H9 (cell line): ENCODE results near the gene CCNJL. TPM values are rescaled to one million over a fixed set of nuclear protein-coding genes. Genes with fewer than 3 reads are reported as not detected.

Experiments used
- DNase-seq: peaks from one replicate; pipeline ENCODE4 v3.0.0-alpha.2; 2017
- H2AFZ ChIP-seq: one replicate; pipeline ENCODE4 v1.6.1; 2013; ENCODE audit warnings: mild to moderate bottlenecking, low read length, control low read depth, moderate library complexity
- H2AK5ac ChIP-seq: 2 replicates; pipeline ENCODE4 v1.6.1; 2013; ENCODE audit warnings: low read length, control low read depth, mixed read lengths; ENCODE audit not compliant: insufficient read length
- H2BK120ac ChIP-seq: one replicate; pipeline ENCODE4 v1.6.1; 2013; ENCODE audit warnings: low read depth, mild to moderate bottlenecking, low read length, control low read depth, inconsistent platforms; ENCODE audit not compliant: poor library complexity, severe bottlenecking
- H2BK12ac ChIP-seq: 2 replicates; pipeline ENCODE4 v1.6.1; 2013; ENCODE audit warnings: low read length, control low read depth, mixed read lengths, low read depth; ENCODE audit not compliant: insufficient read length
- H2BK15ac ChIP-seq: 2 replicates; pipeline ENCODE4 v1.6.1; 2013; ENCODE audit warnings: low read depth, low read length, control low read depth
- H2BK20ac ChIP-seq: one replicate; pipeline ENCODE4 v1.6.1; 2013; ENCODE audit warnings: low read depth, mild to moderate bottlenecking, low read length, control low read depth, inconsistent platforms; ENCODE audit not compliant: poor library complexity, severe bottlenecking
- H2BK5ac ChIP-seq: 2 replicates; pipeline ENCODE4 v1.6.1; 2013; ENCODE audit warnings: low read length, control low read depth, mixed read lengths; ENCODE audit not compliant: insufficient read length
- H3K14ac ChIP-seq: 2 replicates; pipeline ENCODE4 v1.6.1; 2013; ENCODE audit warnings: low read length, control low read depth; ENCODE audit not compliant: insufficient read depth
- H3K18ac ChIP-seq: 2 replicates; pipeline ENCODE4 v1.6.1; 2013; ENCODE audit warnings: low read depth, mild to moderate bottlenecking, mixed read lengths, low read length, control low read depth; ENCODE audit not compliant: insufficient read length
- H3K23ac ChIP-seq: 2 replicates; pipeline ENCODE4 v1.6.1; 2013; ENCODE audit warnings: low read length, control low read depth, mixed read lengths, low read depth; ENCODE audit not compliant: insufficient read length
- H3K23me2 ChIP-seq: 2 replicates; pipeline ENCODE4 v1.6.1; 2013; ENCODE audit warnings: low read depth, mild to moderate bottlenecking, mixed read lengths, low read length, control low read depth; ENCODE audit not compliant: insufficient read length, poor library complexity, severe bottlenecking
- H3K27ac ChIP-seq: 2 replicates; pipeline ENCODE4 v1.5.1; 2013; ENCODE audit warnings: low read length, control low read depth, mixed read lengths, low read depth; ENCODE audit not compliant: insufficient read length
- H3K27me3 ChIP-seq: 2 replicates; pipeline ENCODE4 v1.6.1; 2013; ENCODE audit warnings: low read length, control low read depth, inconsistent platforms; ENCODE audit not compliant: insufficient read depth
- H3K4ac ChIP-seq: 2 replicates; pipeline ENCODE4 v1.6.1; 2013; ENCODE audit warnings: low read depth, mild to moderate bottlenecking, control low read depth, inconsistent platforms, low read length, moderate library complexity
- H3K4me1 ChIP-seq: 2 replicates; pipeline ENCODE4 v1.6.1; 2013; ENCODE audit warnings: low read length, control low read depth, inconsistent platforms; ENCODE audit not compliant: insufficient read depth
- H3K4me2 ChIP-seq: 2 replicates; pipeline ENCODE4 v1.6.1; 2013; ENCODE audit warnings: low read length, control low read depth, mixed read lengths; ENCODE audit not compliant: insufficient read length, insufficient read depth
- H3K56ac ChIP-seq: 2 replicates; pipeline ENCODE4 v1.6.1; 2013; ENCODE audit warnings: low read depth, mild to moderate bottlenecking, mixed read lengths, low read length, control low read depth; ENCODE audit not compliant: insufficient read length
- H3K79me1 ChIP-seq: 2 replicates; pipeline ENCODE4 v1.6.1; 2013; ENCODE audit warnings: low read depth, mild to moderate bottlenecking, moderate library complexity, low read length, control low read depth, inconsistent platforms; ENCODE audit not compliant: insufficient read depth, poor library complexity, severe bottlenecking
- H3K79me2 ChIP-seq: 2 replicates; pipeline ENCODE4 v1.6.1; 2013; ENCODE audit warnings: low read length, control low read depth, inconsistent platforms; ENCODE audit not compliant: insufficient read depth
- H3K9ac ChIP-seq: 2 replicates; pipeline ENCODE4 v1.6.1; 2013; ENCODE audit warnings: low read length, control low read depth, mixed read lengths; ENCODE audit not compliant: insufficient read length; ENCODE audit errors: extremely low read depth
- H3K9me3 ChIP-seq: one replicate; pipeline ENCODE4 v1.6.1; 2013; ENCODE audit warnings: low read depth, low read length, inconsistent platforms; ENCODE audit not compliant: control insufficient read depth
- H3T11ph ChIP-seq: one replicate; pipeline ENCODE4 v1.6.1; 2013; ENCODE audit warnings: mild to moderate bottlenecking, low read length, control low read depth, inconsistent platforms
- H4K20me1 ChIP-seq: one replicate; pipeline ENCODE4 v1.6.1; 2013; ENCODE audit not compliant: control insufficient read depth, insufficient read length, insufficient read depth
- H4K5ac ChIP-seq: 2 replicates; pipeline ENCODE4 v1.6.1; 2013; ENCODE audit warnings: low read depth, mild to moderate bottlenecking, mixed read lengths, low read length, control low read depth; ENCODE audit not compliant: insufficient read length
- H4K8ac ChIP-seq: replicated peaks from 2 replicates; pipeline ENCODE4 v1.6.1; 2013; ENCODE audit warnings: low read length, control low read depth, mixed read lengths, low read depth; ENCODE audit not compliant: insufficient read length
- H4K91ac ChIP-seq: 2 replicates; pipeline ENCODE4 v1.6.1; 2013; ENCODE audit warnings: low read depth, mild to moderate bottlenecking, moderate library complexity, mixed read lengths, low read length, control low read depth; ENCODE audit not compliant: insufficient read length
- H3K27ac Mint-ChIP-seq, 3 experiments: 2 replicates in 2 of 3; 3 replicates in 1 of 3; pipeline ENCODE4 v1.8.0; 2020 to 2021; ENCODE audit warnings: mixed read lengths in 3 of 3, mild to moderate bottlenecking in 1 of 3, moderate library complexity in 1 of 3
- H3K27me3 Mint-ChIP-seq: 2 replicates; pipeline ENCODE4 v1.8.0; 2021; ENCODE audit warnings: low read depth, mild to moderate bottlenecking, moderate library complexity, mixed read lengths
- H3K36me3 Mint-ChIP-seq, 3 experiments: 2 replicates in 2 of 3; 3 replicates in 1 of 3; pipeline ENCODE4 v1.8.0; 2020 to 2021; ENCODE audit warnings: low read depth in 3 of 3, mixed read lengths in 3 of 3; ENCODE audit not compliant: insufficient read depth in 1 of 3
- H3K4me1 Mint-ChIP-seq, 2 experiments: 2 replicates each; pipeline ENCODE4 v1.8.0; 2020; ENCODE audit warnings: mixed read lengths in 2 of 2
- H3K4me3 Mint-ChIP-seq, 2 experiments: 2 replicates in 1 of 2; 3 replicates in 1 of 2; pipeline ENCODE4 v1.8.0; 2020 to 2021; ENCODE audit warnings: mild to moderate bottlenecking in 2 of 2, mixed read lengths in 2 of 2, moderate library complexity in 1 of 2
- H3K9me3 Mint-ChIP-seq, 2 experiments: 2 replicates in 1 of 2; 3 replicates in 1 of 2; pipeline ENCODE4 v1.8.0; 2020; ENCODE audit warnings: mild to moderate bottlenecking in 2 of 2, mixed read lengths in 2 of 2, moderate library complexity in 1 of 2
- WGBS: extraction: QIAGEN DNeasy Blood & Tissue Kit; methylation state at CpG from one replicate; pipeline ENCODE4 v1.1.7; 2013; ENCODE audit warnings: missing lambda C conversion rate, low lambda C conversion rate, mixed read lengths; ENCODE audit not compliant: insufficient read length; ENCODE audit errors: extremely low coverage; 5-methylcytosine and 5-hydroxymethylcytosine counted together
- total RNA-seq: library from RNA; stranded (reverse); gene quantifications from 2 replicates; pipeline ENCODE4 v1.2.1, GENCODE V29; 2021
- TF ChIP-seq, protein P1 (sequence below): fragments of 200-600 bp; sonication (generic); conservative IDR thresholded peaks from 3 replicates; pipeline ENCODE4 v1.8.0; 2021; ENCODE audit warnings: antibody characterized with exemption, mild to moderate bottlenecking

The CCNJL gene
- total RNA-seq, 1 experiment from 2014 or later, result 26.9 TPM

DNA sequence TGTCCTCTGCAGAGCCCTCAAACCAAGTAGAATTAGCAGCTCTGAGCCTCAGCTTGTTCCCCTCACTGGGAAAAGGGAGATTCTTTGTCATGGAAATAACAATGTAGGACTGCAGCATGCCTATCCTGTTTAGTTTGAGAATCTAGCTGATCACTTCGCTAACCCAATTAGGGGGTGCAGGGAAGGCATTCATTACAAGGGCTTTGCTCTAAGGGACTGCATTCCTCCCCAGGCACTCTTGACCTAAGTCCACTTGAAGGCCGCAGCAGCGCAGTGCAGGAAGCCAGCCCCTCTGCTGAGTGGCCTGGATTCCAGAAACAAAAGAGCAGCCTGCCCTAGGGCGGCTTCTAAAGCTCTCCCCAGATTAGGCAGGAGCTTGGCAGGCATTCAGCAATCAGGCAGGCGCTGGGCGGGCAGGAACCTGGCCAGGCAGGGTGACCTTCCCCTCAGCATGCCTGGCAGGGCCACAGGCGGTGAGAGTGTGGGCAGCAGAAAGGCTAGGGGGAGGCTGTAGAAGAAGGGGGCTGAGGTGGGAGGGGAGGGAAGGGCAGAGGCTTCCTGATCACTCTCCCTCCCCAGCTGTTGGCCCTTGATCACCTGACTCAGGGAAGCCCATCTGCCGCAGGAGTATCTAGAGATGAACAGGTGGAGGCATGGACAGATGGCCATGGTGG lies 24.8 kb downstream of the CCNJL start:
- H3K14ac ChIP-seq, result 0 out of 2 replicates have a peak overlapping the region, but pooled peaks have one; percentile 27
- H2BK120ac ChIP-seq, result no peak overlapping the region
- peaks cover 3% of the 10 kb centered on the region; the same call in 1 of the 2 replicates for H3K79me2 ChIP-seq
- DNase-seq, result peak; percentile 94
- Mint-ChIP-seq H3K9me3 (no peaks in the 10 kb centered on the region), H3K4me3 (peak overlapping the region; percentile 31 to 75; a peak in 3 of 5 replicates), H3K27ac (peak overlapping the region; percentile 86 to 99 (median 96)), H3K27me3 (no peaks in the 10 kb centered on the region), H3K4me1 (peaks cover 48 to 53% of the 10 kb centered on the region in 2 experiments), H3K36me3 (peaks cover 11 to 16% (median 13%) of the 10 kb centered on the region in 3 experiments; a peak in 5 of 7 replicates)
- H3T11ph ChIP-seq, result no peak overlapping the region
- no peak overlapping the region for H2AK5ac ChIP-seq
- H4K91ac ChIP-seq, result no peak overlapping the region
- H4K8ac ChIP-seq, result no peak overlapping the region
- no peak overlapping the region for H2BK5ac ChIP-seq
- no peaks in the 10 kb centered on the region for H3K79me1 ChIP-seq
- H4K5ac ChIP-seq, result no peak overlapping the region
- H3K56ac ChIP-seq, result no peak overlapping the region
- H2BK15ac ChIP-seq, result no peak overlapping the region
- TF ChIP-seq, protein P1, sequence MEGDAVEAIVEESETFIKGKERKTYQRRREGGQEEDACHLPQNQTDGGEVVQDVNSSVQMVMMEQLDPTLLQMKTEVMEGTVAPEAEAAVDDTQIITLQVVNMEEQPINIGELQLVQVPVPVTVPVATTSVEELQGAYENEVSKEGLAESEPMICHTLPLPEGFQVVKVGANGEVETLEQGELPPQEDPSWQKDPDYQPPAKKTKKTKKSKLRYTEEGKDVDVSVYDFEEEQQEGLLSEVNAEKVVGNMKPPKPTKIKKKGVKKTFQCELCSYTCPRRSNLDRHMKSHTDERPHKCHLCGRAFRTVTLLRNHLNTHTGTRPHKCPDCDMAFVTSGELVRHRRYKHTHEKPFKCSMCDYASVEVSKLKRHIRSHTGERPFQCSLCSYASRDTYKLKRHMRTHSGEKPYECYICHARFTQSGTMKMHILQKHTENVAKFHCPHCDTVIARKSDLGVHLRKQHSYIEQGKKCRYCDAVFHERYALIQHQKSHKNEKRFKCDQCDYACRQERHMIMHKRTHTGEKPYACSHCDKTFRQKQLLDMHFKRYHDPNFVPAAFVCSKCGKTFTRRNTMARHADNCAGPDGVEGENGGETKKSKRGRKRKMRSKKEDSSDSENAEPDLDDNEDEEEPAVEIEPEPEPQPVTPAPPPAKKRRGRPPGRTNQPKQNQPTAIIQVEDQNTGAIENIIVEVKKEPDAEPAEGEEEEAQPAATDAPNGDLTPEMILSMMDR, result no peak
- no peaks in the 10 kb centered on the region; the same call in 1 of the 2 replicates for H3K4me1 ChIP-seq
- H3K9me3 ChIP-seq, result no peaks in the 10 kb centered on the region
- no peak overlapping the region for H3K18ac ChIP-seq
- H4K20me1 ChIP-seq, result no peaks in the 10 kb centered on the region
- no peak overlapping the region for H3K9ac ChIP-seq
- no peak overlapping the region for H2BK12ac ChIP-seq
- WGBS, result no CpG with 5 or more reads among the region's 8 CpGs
- H2AFZ ChIP-seq, result no peak overlapping the region
- H2BK20ac ChIP-seq, result no peak overlapping the region
- peak overlapping the region; percentile 5 for H3K4me2 ChIP-seq
- H3K4ac ChIP-seq, result no peak overlapping the region
- H3K23ac ChIP-seq, result no peak overlapping the region
- H3K23me2 ChIP-seq, result no peaks in the 10 kb centered on the region
- H3K27me3 ChIP-seq, result no peaks in the 10 kb centered on the region
- H3K27ac ChIP-seq, result peak overlapping the region; percentile 33
